Upper lobe of left lung (tissue), 6 donors: ENCODE measurements around the gene NPRL2. TPM values are rescaled to one million over a fixed set of nuclear protein-coding genes. Genes with fewer than 3 reads are reported as not detected.

ENCODE experiments used
- ATAC-seq, 2 donors: fragments of 200-7000 bp; cut with Tn5 transposase; one replicate each; pipeline ENCODE4 v1.9.1; 2022; ENCODE audit warnings: mild to moderate bottlenecking in 2 of 2, moderate library complexity in 2 of 2; ENCODE audit not compliant: low FRiP score in 2 of 2
- DNase-seq, 2 donors: peaks; one replicate each; pipeline ENCODE4 v3.0.0-alpha.2; 2019 to 2020
- H3K27ac ChIP-seq, 4 donors: fragments of 200-600 bp; sonication (generic); one replicate each; pipeline ENCODE4 v1.5.1; 2016 to 2019
- H3K27me3 ChIP-seq, 4 donors: fragments of 200-600 bp; sonication (generic); one replicate each; pipeline ENCODE4 v1.5.1; 2017 to 2019
- H3K36me3 ChIP-seq, 4 donors: fragments of 200-600 bp; sonication (generic); one replicate each; pipeline ENCODE4 v1.5.1; 2016 to 2019
- H3K4me1 ChIP-seq, 4 donors: fragments of 200-600 bp; sonication (generic); one replicate each; pipeline ENCODE4 v1.5.1; 2018 to 2019
- H3K4me3 ChIP-seq, 4 donors: fragments of 200-600 bp; sonication (generic); one replicate each; pipeline ENCODE4 v1.5.1; 2017 to 2019; ENCODE audit warnings: mild to moderate bottlenecking in 2 of 4, moderate library complexity in 1 of 4
- H3K9me3 ChIP-seq, 4 donors: fragments of 200-600 bp; sonication (generic); one replicate each; pipeline ENCODE4 v1.5.1; 2018 to 2019
- CTCF ChIP-seq, 6 experiments: fragments of 450-650 bp in 4 of 6; fragments of 200-600 bp in 2 of 6; sonication (generic) in 2 of 6; IDR thresholded peaks; one replicate each; pipeline ENCODE4 v1.5.1; 2016 to 2019; ENCODE audit warnings: antibody characterized with exemption in 6 of 6
- EP300 ChIP-seq, 4 donors: sonication (generic); formaldehyde crosslinking; IDR thresholded peaks; one replicate each; pipeline ENCODE4 v1.5.1; 2017; ENCODE audit warnings: antibody characterized with exemption in 4 of 4, control low read depth in 2 of 4
- POLR2A ChIP-seq, 4 donors: fragments of 450-650 bp; IDR thresholded peaks; one replicate each; pipeline ENCODE4 v1.5.1; 2016 to 2017; ENCODE audit warnings: antibody characterized with exemption in 4 of 4, mild to moderate bottlenecking in 2 of 4
- POLR2AphosphoS5 ChIP-seq, 2 donors: sonication (generic); formaldehyde crosslinking; IDR thresholded peaks; one replicate each; pipeline ENCODE4 v1.5.1; 2017; ENCODE audit warnings: antibody characterized with exemption in 2 of 2
- WGBS, 2 donors: methylation state at CpG; one replicate each; pipeline ENCODE4 v1.1.5; 2017 to 2018; 5-methylcytosine and 5-hydroxymethylcytosine counted together
- total RNA-seq, 6 donors: library from RNA; depleted of rRNA in 4 of 6; stranded (reverse); fragments of >200 nt in 4 of 6; gene quantifications; one replicate each; pipeline versions ENCODE4 v1.1.0 to v1.2.1, GENCODE V29; 2016 to 2021
- donor health status: DM: no; HTN: no; CAD: no; lungs with moderate emphysema.
- donor health status: DM: no; HTN: yes; CAD: no; lungs with severe emphysema.

NPRL2 gene
- total RNA-seq, 6 donors from 2014 or later: 15.0 to 41.9 (median 17.3) TPM

- ATAC-seq: no peak
- Histone ChIP-seq H3K36me3 (peaks cover 21 to 44% (median 30%) of the 10 kb centered on the region in 4 donors), H3K4me3 (no peak overlapping the region), H3K4me1 (peaks cover 53 to 80% (median 58%) of the 10 kb centered on the region in 4 donors), H3K27ac (no peak overlapping the region), H3K9me3 (no peaks in the 10 kb centered on the region), H3K27me3 (no peaks in the 10 kb centered on the region)
- 88 to 89% methylated on average over 5 of the region's 5 CpGs for WGBS, 2 donors
- DNase-seq: no peak
- no peak for TF ChIP-seq POLR2A (IDR thresholded peaks at IDR 0.05)
- TF ChIP-seq CTCF (IDR thresholded peaks at IDR 0.05): no peak
- no peak for TF ChIP-seq EP300 (IDR thresholded peaks at IDR 0.05)
- TF ChIP-seq POLR2AphosphoS5 (IDR thresholded peaks at IDR 0.05): no peak
Observed at GRCh38 chr3:50354186-50354764, 3.7 kb upstream of the NPRL2 start.

- H3K27ac ChIP-seq: peak overlapping the region in 1 of 4 donors; percentile 11
- H3K4me1 ChIP-seq: peaks cover 54 to 79% (median 57%) of the 10 kb centered on the region in 4 donors
Observed at GRCh38 chr3:50353245-50354004, 2.9 kb upstream of the NPRL2 start.

GRCh38 chr3:50352781-50353180 is 2.2 kb upstream of the NPRL2 start:
- no peaks in the 10 kb centered on the region for H3K9me3 ChIP-seq
- no peak for DNase-seq
- WGBS, 2 donors: 30 to 35% methylated on average over 2 of the region's 2 CpGs
- ATAC-seq: no peak
- peaks cover 47 to 75% (median 50%) of the 10 kb centered on the region in 4 donors for H3K4me1 ChIP-seq
- H3K36me3 ChIP-seq: peaks cover 21 to 52% (median 39%) of the 10 kb centered on the region in 4 donors
- no peak overlapping the region for H3K4me3 ChIP-seq
- no peak for TF ChIP-seq POLR2AphosphoS5 (IDR thresholded peaks at IDR 0.05)
- no peak for TF ChIP-seq POLR2A (IDR thresholded peaks at IDR 0.05)
- no peak for TF ChIP-seq EP300 (IDR thresholded peaks at IDR 0.05)
- no peak for TF ChIP-seq CTCF (IDR thresholded peaks at IDR 0.05)
- no peak overlapping the region for H3K27ac ChIP-seq
- no peaks in the 10 kb centered on the region for H3K27me3 ChIP-seq

More at GRCh38 chr3:50353245-50354004, 2.9 kb upstream of the NPRL2 start:
- 83% methylated on average over 7 to 12 of the region's 12 CpGs for WGBS, 2 donors
- TF ChIP-seq POLR2A (IDR thresholded peaks at IDR 0.05): no peak
- no peak for TF ChIP-seq EP300 (IDR thresholded peaks at IDR 0.05)
- no peak for TF ChIP-seq CTCF (IDR thresholded peaks at IDR 0.05)
- TF ChIP-seq POLR2AphosphoS5 (IDR thresholded peaks at IDR 0.05): no peak
- Histone ChIP-seq H3K4me3 (no peak overlapping the region), H3K27me3 (no peaks in the 10 kb centered on the region), H3K9me3 (no peaks in the 10 kb centered on the region), H3K36me3 (peaks cover 21 to 49% (median 33%) of the 10 kb centered on the region in 4 donors)
- no peak for ATAC-seq
- peak in 1 of 2 donors; percentile 63 for DNase-seq

- no peak for ATAC-seq
- no peak for TF ChIP-seq POLR2A (IDR thresholded peaks at IDR 0.05)
- TF ChIP-seq EP300 (IDR thresholded peaks at IDR 0.05): no peak
- peak in 1 of 6 experiments; percentile 5 for TF ChIP-seq CTCF (IDR thresholded peaks at IDR 0.05)
- no peak for TF ChIP-seq POLR2AphosphoS5 (IDR thresholded peaks at IDR 0.05)
- DNase-seq: peak in 1 of 2 donors; percentile 33
- Histone ChIP-seq H3K4me3 (peak overlapping the region; percentile 56 to 86 (median 74)), H3K27ac (peak overlapping the region; percentile 89 to 98 (median 92)), H3K4me1 (peaks cover 33 to 69% (median 39%) of the 10 kb centered on the region in 4 donors), H3K36me3 (peaks cover 21 to 54% (median 43%) of the 10 kb centered on the region in 4 donors), H3K9me3 (no peaks in the 10 kb centered on the region), H3K27me3 (no peaks in the 10 kb centered on the region)
- 51 to 59% methylated on average over 5 to 11 of the region's 11 CpGs for WGBS, 2 donors
Observed at GRCh38 chr3:50351323-50351697, 735 bp upstream of the NPRL2 start.
